Measurements from ENCODE around the gene TSPAN18.

The TSPAN18 gene, protein sequence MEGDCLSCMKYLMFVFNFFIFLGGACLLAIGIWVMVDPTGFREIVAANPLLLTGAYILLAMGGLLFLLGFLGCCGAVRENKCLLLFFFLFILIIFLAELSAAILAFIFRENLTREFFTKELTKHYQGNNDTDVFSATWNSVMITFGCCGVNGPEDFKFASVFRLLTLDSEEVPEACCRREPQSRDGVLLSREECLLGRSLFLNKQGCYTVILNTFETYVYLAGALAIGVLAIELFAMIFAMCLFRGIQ

DNA sequence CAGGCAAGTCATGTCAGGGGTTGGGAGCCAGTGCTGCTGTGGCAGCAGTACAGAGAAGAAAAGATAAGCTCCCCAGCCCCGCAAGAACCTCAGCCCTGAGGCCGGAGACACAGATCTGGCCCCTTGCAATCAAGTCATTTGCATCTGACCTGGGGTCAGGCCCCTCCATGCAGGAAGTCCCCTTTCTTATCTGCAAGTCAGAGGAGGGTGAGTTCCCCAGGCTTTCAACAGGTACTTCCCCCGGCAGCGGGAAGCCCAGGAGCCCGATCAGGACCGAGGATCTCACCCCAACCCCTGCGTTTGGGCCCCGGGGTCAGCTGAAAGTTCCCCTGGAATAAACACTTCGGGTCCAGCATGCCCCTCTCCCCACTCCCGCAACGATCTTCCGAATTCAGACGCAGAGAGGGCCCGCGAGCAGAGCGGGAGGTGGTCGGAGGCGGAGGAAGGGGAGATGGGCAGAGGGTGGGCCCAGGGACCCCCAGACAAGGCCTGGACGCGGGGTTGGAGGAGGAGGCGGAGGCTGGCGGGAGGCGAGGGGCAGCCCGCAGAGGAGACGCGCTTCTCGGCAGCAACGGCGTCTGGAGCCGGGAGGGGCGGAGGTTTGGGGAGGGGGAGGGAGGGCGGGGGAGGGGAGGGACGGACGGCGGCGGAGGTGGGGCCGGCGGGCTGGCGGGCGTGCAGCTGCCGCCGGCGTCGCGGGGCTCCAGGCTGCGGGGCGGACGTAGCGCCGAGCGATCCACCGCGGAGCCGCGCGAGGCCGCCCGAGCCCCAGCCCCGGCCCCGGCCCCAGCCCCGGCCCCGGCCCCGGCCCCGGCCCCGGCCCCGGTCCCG lies at the start of gene TSPAN18:
TSPAN18 (plus strand) TSS at position 680 of the 831 bp plus-strand sequence. CDS start 179,455 bp downstream, outside the sequence.
- DNase-seq = no peak

DNA sequence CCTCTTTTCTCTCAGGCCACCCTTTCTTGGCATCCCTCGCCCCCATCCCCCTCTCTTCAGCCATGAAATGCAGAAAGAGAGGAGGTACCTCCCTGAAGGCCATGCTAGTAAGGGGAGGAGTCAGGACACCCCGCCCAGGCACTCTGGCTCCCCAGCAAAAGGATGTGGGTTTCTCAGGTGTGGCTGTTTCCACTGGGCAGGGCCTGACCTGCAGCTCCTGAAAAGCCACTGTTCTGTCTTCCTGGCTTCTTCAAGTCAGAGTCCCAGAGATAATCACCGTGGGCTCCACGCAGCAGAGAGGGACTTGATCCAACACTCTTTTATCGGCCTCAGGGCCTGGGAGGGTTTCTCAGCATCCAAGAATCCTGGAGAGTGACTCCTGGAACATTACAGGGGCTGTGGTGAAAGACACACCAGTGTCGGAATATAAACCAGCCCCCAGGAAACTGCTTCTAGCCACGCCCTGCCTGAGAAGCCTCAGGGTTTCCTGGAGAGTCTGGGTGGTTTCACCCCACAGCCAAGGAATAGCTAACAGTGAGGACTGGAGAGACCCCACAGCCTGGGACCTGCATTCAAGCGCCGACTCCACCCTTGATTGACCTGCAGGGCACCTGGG lies 45.7 kb upstream of the TSPAN18 start:
- DNase-seq = no peak

DNA sequence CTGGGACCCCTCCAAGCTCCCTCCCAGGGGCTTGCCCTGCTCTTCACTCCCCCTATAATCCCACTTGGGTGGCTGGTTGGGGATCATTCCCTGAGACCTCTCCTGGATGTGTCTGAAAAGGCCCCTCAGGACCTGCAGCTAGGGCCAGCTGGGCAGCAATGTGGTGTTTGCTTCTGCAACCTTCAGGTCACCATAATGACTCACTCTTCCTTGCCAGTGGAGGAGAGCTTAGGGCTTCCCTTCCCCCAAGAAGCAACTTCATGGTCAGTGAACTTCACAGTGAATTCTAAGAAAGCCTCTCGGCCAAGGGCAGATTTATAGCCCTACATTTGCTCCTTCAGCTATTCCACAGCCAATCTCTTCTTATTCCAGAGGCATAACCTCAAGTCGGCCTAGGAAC lies 45.1 kb upstream of the TSPAN18 start:
- DNase-seq = no peak

DNA sequence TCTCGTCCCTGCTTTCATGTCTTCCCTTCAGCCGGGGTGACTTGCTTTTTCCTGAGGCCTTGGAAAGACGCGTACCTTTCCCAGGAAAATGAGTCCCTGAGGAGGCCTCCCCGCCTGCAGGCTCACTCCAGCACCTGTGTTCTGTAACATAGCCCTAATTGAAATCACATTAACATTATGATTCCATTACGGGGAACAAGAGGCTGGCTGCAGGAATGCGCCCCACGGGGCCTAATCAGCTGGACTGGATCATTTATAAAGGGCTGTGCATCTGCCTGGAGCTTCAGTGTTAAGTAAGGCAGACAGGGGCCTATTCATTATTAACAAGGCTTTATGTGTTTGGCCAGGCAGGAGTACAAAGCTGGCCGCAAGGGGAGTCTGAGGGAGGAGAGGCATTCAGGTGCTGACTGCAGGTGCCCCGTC lies 41.9 kb upstream of the TSPAN18 start:
- no peak for DNase-seq

DNA sequence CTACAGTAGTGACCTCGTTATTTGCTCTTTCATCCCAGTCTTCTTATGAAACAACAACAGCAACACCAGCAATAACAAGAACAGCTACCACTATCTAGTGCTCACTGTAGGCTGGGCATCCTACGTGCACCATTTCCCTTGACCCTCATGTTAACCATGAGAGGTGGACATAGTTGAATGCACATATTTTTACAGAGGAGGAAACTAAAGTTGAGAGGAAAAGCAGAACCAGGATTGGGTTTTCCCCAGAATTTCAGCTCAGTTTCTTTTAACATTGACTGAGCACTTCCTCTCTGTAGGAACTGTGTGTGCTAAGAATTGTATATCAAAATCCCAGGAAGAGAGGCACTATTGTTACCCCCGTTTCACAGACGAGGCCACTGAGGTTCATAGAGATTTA lies 39.4 kb upstream of the TSPAN18 start:
- no peak for DNase-seq

DNA sequence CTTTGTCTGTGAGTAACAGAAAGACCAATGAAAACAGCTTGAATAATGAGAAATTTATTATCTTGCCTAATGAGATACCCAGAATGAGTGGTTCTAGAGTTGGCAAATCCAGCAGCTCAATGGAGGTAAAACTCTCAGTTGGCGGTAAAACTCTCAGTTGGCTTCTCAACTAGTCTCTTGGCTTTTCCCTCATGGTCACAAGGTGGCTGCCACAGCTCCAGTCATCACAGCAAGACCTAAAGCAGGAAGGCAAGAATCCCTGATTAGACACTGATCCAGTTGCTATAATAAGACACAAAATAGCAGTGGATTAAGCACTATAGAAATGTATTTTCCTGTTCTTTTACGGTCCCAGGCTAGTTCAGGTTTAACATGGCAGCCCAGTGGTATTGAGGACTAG lies 37.5 kb upstream of the TSPAN18 start:
- no peak for DNase-seq

DNA sequence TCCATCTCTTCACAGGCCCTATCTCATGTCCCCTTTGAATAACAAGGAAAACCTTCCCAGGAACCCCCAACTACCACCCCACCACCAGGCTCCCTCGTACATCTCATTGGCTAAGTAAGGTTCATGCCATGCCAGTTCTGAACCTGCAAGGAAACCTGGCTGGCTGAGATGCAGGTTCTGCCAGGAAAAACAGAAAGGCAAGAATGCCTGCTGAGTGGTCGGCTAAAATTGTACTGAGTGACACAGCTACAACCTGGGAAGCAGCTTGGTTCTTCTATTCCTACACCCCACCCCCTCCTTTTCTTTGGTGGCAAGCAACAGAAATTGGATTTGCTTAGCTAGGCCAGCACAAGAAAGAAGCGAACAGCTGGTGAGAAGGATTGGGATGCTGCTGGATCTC lies 36.1 kb upstream of the TSPAN18 start:
- no peak for DNase-seq

DNA sequence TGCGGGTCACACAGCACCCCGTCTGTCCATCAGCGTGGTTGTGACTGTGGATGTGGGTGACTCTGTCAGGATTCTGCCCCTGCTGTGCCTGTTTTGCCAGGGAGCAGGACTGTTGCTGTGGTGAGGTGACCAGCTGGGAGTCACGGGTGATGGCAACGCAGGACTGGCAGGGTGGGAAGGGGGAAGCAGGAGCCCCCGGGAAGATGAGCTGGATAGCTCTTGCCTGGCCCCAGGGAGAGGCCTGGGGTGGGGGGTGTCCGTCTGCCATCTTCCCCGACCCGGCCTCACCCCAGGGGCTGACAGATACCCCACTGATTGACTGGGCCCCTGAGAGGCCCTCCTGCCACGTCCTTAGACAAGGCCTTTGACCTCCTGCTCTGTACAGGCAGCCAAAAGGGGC lies 34.3 kb upstream of the TSPAN18 start:
- DNase-seq = no peak

DNA sequence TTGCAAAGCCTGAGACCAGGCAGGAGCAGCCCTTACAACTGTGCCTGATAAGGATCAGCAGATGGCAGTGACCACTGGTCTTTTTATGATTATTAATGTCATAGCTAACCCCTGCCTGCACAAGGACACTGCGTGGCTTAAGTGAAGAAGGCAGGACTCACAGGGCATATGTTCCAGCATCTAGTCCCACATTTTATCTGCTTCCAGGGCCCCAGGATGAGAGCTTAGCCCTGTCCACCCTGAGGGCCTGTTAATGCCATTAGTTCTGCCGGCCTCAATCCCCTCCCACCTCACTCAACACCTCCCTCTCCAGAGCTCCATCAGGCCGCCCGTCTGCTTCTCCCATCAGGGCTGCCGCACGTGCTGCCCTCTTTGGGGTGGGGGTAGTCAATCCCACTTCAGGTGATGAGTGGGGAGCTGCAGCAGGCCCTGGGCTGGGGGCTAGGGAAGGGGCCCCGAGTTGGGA lies 33.1 kb upstream of the TSPAN18 start:
- DNase-seq = no peak

DNA sequence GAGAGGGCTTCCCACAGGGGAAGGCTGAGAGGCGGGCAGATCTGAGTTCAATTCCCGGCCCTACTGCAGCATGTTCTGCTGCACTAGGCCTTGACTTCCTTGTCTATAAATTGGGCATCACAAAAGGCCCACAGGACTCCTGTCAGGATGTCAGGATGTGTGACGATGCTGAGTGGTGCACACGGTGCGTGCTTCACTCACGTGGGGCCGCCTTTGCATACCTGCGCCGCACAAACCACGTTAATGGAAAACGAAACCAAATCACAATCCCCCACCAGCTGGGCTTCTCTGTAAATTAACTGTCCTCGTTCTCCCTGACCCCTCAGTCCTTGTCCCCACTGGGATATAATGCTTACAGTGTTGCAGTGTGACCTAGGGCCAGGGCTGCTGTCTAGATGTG lies 32.3 kb upstream of the TSPAN18 start:
- DNase-seq = no peak

DNA sequence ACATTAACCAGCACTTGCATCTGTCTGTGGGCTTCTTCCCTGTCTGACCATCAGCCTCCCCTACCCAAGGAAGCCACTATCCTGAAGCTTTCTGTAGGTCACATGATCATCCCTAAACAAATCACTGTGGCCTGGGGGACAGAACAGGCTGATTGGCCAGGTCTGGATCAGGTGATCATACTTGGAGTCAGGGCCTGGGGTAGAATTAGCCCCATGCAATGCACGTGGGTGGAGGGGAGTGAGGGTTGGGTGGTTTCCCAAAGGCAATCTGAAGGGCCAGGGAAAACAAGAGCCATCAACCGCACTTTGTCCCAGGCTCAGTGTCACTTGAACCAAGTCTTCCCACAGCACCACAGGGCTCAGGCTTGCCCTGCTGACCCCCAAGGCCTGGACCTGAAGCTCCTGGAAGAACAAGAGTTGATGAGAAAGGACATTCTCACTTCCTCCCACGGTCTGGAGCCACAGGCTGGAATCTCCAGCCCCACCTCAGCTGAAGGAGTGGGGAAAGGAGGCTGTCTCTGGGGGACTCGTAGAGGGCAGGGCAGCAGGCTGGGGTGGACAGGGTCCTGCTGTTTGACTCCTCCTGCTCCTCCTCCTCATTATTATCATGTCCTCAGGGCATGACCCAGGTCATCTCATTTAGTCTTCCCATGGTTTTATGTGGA lies 31.5 kb upstream of the TSPAN18 start:
- DNase-seq = no peak

DNA sequence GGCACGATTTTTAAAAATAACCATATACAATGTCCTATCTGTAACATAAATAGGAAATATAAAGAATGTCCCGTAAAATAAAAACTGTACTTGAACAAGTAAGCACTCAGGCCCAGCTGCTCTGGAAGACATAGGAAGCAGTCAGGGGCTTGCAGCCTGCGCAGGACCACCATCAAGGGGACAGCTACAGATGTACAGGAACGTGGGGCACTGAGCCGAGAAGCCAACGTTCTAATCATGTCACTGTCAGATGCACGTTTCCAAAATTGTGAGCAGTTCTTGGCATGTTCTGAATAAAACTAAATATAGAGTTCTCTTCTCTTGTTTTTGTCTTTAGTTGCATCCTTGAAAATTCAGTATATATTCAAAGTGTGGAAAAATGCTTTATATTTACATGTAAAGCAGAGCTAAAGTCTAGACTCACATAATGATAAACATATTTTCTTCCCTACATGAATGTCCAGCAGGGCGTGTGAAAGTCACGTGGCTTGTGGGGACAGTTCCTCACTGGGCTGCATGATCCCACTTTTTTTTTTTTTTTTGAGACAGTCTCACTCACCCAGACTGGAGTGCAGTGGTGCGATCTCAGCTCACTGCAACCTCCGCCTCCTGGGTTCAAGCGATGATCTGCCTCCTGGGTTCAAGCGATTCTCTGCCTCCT lies 28.4 kb upstream of the TSPAN18 start:
- no peak for DNase-seq

DNA sequence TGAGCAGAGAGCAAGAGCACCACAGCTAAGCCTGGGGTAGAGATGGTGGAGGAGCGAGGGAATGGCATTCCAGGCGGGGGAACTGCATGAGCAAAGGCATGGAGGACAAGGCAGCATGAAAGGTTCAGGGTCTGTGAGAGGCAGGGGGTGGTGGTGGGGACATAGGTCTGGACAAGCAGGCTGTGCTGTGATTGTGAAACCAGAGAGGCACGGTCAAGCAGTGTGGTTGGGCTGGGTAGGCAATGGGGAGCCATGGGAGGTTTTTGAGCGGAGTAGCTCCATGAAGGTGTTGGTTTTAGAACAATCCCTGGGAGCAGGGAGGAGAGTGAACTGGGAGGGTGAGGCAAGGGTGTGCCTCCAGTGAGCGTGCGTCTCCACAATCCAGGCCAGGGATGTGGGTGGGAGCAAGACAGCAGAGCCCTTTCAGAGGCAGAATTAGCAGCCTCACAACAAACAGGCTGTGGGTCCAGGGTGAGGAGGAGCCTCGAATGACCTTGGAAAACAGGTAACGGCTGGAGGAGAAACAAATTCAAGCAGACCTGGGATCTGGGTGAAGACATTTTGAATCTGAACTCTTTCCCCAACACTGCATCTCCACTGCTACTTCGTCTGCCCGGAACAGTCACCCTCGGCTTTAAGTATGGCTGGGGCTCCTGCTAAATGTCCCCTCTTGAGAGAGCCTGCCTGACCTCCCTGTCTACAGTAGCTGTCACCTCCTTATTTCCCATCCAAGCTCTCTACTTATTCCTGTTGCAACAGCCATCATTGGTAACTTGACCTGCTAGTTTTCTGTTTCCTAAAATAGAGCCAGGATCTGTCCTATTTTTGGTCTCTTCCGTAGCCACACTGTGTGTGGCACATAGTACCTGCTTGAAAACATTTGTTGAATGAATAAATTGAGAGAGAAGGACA lies 27.0 kb upstream of the TSPAN18 start:
- DNase-seq = no peak

DNA sequence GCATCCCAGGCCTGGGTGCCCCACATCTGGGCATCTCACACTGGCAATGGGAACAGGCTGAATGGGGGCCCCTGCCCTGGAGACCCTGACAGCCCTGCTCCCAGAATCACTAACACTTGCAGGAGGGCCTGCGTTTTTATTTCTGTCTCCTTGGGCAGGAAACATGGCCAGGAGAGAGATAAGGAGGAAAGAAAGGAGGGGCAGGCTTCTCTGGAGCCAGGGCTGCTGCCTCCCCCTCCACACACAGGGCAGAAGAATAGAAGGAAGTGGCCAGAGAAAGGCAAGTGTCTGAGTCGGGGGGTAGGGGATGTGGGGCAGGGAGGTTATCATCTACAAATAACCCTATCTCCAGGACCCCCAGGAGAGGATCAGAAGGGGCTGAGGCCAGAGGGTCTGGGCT lies 25.5 kb upstream of the TSPAN18 start:
- DNase-seq = no peak

DNA sequence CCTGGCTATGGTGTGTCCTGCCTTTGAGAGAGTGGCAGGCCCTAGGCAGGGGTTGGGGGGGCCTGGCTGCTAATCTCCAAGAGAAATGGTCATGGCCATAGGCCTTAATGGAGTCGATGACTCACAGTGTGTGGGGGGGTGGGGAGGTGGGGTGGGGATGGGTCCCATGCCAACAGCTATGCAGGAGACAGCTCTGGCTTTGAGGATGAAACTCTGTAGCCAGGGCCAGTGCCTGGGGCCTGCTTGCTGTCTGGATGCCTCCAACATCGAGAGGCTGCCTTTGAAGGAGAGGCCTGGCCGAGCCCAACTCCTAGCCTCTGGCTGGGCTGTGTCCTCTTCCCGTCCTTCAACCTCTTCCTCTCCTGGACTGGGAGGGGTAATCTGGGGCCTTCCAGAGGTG lies 23.9 kb upstream of the TSPAN18 start:
- no peak for DNase-seq

DNA sequence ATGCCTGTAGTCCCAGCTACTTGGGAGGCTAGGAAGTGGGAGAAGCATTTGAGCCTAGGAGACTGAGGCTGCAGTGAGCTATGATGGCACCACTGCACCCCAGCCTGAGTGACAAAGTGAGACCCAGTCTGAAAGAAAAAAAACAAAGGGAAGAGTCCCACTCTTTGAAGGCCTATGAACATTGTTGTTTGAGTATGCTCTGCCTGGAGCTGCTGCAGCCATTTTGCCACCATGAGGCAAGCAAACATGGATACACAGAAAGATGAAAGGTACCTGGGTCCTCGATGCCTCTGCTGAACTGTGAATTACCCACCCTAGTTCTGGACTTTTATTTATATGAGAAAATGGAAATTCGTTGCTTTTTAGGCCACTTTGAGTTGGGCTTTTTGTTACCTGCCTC lies 19.7 kb upstream of the TSPAN18 start:
- DNase-seq = no peak

DNA sequence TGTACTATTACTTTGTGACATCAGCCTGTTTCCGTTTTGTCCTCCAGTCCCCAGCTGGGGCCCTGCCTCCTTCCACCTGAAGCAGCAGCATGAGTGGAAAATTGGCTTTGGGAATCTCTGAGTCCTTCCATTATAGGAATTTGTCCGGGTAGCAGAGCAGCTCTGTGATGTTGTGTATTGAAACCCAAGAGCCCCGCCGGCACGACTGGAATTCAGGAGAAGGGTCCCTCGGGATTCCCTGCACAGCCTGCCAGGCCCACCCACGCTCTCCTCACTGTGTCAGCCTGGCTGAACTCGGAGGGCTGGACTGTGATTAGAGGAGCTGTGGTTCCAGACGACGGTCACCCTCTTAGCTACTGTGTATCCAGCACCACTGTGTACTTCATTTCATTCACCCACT lies 18.8 kb upstream of the TSPAN18 start:
- no peak for DNase-seq

DNA sequence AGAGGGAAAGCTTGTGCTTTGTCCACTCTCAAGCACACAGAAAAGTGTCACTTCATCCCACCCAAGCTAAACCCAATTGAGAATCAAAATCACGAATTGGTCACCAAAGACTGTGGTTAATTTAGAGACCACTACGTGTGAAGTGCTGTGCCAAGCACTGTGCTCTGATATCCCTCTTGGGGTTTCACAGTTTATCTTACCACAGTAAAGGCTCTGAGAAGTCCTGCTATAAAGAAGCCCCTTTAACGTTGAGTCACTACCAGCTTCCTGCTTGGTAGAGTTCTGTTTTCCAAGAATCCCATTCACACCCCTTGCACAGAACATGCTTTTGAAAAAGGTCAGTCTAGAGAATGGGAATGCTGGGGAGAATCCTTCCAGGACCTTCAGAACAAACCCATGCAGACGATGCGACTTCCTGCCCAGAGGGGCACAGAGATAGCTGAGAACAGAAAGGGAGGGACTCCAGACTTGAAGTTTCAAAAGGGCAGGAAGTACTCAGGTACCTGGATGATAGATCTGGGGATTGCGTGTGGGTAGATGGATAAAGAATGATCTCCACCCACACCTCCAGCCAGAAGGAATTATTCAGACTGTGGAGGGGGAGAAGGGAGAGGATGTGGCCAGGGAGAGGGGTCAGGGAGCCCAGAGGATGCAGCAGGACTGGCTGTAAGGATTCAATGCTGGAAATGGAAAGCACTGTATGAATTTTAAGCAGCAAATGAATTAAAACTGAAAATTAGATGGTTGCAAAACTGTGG lies 18.1 kb upstream of the TSPAN18 start:
- DNase-seq = no peak

DNA sequence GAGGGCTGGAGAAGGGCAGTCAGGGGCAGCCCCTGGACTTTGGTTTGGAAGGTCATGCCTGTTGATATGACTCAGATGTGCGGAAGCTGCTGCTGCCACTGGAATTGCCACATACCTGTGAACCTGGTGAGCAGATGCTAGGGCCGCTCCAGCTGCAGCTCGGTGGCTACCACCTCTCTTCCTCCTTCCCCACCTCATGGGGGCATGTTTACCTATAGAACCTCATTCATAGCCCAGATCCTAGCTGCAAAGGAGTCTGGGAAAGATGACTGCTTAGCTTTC lies 17.5 kb upstream of the TSPAN18 start:
- no peak for DNase-seq

DNA sequence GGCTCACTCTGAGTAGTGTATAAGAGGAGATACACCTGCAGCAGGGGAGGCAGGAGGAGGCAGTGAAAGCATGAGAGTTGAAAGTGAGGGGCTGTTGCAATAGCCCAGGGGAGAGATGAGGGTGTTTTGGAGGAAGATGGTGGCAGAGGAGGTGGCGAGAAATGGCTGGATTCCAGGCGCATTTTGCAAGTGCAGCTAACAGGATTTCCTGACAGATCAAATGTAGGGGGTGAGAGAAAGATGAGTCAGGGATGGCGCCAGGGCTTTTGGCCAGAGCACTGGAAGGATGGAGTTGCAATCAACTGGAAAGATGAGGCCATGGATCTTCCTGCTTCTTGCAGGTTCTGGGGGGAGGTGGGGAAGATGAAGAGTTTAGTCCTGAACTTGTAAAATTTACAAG lies 16.8 kb upstream of the TSPAN18 start:
- DNase-seq = no peak

DNA sequence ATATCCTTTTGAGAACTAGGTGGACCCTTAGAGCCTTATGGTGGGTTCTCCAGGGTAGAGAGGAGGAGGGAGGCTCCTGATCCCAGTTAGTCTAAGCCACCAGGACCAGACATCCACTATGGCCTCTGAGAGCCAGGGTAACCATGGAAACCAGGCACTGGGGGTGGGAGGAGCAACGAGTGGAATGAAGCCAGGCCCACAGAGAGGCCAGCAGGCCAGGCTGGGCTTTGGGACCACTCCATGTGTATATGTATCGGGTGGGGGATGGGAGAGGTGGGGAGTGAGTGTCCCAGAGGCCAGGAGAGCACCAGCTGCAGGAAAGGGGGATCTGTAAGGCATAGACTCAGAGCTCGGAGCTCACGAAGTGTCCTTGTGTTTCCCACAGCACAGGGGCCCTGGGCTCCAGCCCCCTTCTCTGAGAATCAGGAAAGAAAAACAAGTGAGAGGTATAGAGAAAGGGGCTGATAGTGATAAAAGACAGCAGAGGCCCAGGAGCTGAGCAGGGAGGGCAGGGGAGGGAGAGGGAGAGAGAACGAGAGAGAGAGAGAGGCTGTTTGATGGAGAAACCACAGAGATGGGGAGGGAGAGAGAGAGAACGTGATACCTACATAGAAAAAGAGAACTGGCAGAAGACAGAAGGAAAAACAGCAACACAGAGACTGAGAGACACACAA lies 15.5 kb upstream of the TSPAN18 start:
- DNase-seq = no peak
